GM12865 (cell line): ENCODE results near the gene GATA2.

Source experiments
- DNase-seq: peaks from one replicate; pipeline ENCODE4 v3.0.0; 2010; ENCODE audit warnings: low read depth
- H3K4me3 ChIP-seq: 2 replicates; pipeline ENCODE4 v1.5.1; 2011; ENCODE audit warnings: mild to moderate bottlenecking, low read depth, low read length, control low read depth
- TF ChIP-seq, protein P1 (sequence below): IDR thresholded peaks from 2 replicates; pipeline ENCODE4 v1.5.1; 2011; ENCODE audit warnings: low read length, control low read depth, low read depth, inconsistent platforms; ENCODE audit not compliant: insufficient read depth; ENCODE audit errors: missing control alignments

GATA2 gene

DNA sequence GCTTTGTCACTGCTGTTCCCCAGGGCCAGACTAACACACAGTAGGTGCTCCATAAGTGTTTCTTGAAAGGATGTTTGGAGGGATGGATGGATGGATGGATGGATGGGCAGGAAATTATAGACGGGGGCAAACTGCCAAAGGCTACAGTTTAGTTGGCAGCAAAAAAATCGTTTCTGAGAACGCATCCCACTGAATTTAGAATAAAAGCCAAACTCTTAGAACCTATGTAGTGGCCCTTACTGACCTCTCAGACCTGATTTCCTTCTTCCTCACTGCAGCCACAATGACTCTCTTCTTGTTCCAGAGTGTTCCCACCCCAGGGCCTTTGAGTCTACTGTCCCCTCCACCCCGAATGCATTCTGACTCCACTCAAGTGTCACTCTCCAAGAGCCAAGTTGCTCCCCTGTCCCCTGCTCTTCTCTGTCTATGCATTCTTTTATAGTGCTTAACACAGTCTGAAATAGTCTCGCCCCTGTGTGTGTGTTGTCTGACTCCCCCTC is 5.2 kb upstream of the GATA2 start:
- TF ChIP-seq, protein P1, sequence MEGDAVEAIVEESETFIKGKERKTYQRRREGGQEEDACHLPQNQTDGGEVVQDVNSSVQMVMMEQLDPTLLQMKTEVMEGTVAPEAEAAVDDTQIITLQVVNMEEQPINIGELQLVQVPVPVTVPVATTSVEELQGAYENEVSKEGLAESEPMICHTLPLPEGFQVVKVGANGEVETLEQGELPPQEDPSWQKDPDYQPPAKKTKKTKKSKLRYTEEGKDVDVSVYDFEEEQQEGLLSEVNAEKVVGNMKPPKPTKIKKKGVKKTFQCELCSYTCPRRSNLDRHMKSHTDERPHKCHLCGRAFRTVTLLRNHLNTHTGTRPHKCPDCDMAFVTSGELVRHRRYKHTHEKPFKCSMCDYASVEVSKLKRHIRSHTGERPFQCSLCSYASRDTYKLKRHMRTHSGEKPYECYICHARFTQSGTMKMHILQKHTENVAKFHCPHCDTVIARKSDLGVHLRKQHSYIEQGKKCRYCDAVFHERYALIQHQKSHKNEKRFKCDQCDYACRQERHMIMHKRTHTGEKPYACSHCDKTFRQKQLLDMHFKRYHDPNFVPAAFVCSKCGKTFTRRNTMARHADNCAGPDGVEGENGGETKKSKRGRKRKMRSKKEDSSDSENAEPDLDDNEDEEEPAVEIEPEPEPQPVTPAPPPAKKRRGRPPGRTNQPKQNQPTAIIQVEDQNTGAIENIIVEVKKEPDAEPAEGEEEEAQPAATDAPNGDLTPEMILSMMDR, result no peak
- H3K4me3 ChIP-seq, result no peak overlapping the region
- no peak for DNase-seq

DNA sequence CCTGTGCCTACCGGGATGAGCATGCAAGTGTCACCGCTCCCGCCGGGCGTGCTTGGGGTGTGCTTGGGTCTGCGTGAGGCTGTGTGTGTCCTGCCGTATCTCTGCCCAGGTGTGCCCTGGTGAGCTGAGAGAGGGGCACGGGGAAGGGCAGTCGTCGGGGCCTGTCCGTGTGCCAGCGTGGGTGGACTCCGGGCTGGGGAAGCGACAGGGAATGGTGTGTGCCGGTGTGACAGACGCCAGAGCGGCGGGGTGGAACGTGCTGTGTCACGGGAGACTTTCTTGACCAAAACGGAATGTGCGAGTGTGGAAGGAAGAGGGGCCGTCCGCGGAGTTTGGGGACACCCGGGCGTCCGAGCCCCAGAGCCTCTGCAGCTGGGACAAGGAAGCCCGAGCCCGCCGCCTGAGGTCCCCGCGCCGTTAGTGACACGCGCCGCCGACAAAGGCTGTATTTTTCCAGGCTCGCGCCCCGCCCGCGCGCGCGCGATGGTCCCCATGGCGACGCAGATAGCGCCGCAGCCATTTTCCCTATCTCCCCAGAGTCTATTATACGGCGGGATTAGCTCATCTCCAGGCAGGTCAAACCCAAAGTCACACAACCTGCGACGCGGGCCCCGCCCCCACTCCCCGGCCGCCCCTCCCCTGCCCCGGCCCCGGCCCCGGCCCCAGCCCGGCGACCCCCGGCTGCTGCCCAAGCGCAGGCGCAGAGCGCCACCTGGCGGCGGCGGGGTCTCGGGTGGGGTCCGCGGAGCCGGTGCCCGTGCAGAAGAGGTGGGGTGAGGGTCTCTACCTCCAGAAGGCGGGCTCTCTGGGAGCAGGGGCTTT is 4.5 kb upstream of the GATA2 start:
- peak; percentile 46 for DNase-seq
- peak overlapping the region; percentile 32 for H3K4me3 ChIP-seq
- TF ChIP-seq, protein P1, result peak; percentile 69

DNA sequence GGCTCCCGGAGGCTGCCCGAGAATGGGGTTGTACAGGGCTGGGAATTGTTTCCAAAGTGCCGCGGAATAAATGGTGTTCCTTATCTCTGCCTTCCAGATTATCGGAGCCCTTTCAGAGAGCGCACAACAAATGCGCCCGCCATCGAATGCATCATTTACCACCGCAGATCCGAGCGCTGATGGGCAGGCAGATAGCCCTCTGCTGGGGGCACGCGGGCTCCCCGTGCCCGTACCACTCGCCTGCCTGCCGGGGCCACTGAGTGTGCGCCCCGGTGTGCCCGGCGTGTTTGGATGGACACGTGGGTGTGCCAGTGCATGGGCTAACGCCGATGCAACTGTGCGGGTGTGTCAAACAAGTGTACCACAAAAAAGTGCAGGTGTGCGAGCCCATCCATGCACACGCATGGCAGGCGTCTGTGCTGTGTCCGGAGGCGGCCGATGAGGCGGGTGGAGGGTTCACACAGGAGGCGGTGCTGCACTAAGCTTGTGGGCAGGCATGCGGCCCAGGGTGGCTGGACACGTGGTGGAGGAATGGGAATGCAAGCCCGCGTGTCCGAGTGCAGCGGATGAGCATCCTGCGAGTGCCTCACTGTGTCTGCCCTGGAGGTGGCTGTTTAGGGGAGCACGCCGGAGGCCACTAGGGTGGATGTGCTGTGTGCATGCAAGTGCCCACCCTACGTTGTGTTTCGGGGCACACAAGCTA is 3.8 kb upstream of the GATA2 start:
- TF ChIP-seq, protein P1, result no peak
- H3K4me3 ChIP-seq, result no peak overlapping the region
- no peak for DNase-seq

DNA sequence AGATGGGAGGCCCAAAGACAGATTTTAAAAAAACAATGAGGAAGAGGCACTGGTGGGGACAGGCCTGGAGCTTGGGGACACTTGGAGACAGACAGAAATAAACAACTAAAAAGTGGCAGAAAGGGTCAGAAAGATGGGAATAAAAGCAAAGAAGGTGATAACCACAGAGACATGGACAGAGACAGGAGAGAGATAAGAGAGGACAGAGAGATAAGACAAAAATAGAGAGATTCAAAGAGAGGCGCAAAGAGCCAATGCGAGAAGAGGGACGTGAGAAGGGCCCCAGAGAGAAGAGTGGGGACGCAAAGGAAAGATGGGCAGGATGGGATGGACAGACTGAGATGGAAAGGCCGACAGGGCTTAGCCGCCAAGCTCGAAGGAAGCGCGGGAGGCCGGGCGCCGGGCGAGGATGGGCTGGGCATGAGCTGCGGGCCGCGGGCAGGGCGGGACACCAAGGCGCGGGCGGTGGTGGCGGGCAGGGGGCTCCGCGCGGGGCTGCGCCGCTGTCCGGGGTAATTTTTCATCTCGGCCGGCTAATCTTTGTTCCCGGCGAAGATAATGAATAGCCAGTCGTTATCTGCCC is 3.1 kb upstream of the GATA2 start:
- TF ChIP-seq, protein P1, result no peak
- no peak overlapping the region for H3K4me3 ChIP-seq
- no peak for DNase-seq

DNA sequence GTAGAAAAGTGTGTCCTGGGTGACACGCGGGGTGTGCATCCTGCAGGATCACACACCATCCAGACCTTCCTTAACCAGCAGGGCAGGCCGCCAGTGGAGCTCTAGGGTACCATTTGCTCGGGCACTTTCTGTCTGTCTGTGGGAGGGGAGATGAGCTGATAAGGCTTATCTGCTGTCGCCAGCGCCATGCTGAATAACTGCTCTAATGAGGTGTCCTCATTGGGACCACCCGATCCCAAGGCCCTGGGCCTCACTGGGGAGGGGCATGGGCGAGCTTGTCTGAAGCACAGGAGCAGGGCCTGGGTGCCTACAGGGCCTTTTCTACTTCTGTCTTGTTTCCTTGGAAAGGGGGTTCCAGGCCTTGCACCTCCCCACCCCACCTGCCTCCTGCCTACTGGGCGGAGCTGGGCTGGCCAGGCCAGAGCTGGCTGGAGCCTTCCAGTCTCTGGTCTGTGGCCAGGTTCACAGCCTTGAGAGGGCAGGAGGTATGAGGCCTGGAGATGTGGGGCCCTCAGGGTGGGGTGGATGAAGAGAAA is 2.5 kb upstream of the GATA2 start:
- no peak for DNase-seq

DNA sequence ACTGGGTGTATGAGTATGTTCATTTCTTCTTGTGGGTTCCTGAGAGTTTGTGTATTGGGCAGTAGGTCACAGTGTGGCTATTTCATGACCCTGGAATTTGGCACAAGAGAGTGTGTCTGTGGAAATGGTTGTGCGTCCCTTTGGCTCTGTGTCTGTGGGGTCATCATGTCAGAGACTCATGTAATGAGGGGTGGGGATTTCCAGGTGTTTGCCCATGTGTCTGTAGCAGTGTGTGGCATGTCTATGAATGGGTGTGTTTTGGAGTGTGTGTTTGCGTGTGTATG is 1.3 kb upstream of the GATA2 start:
- H3K4me3 ChIP-seq, result no peak overlapping the region
- TF ChIP-seq, protein P1, result no peak
- DNase-seq, result no peak

More for the DNA sequence above, 2.5 kb upstream of the GATA2 start:
- TF ChIP-seq, protein P1, result no peak
- no peak overlapping the region for H3K4me3 ChIP-seq
